WERI-Rb-1 (cell line): ENCODE results near the gene VCL.

Experiments used
- DNase-seq: peaks from one replicate; pipeline ENCODE4 v3.0.0-alpha.2; 2020
- H3K27ac ChIP-seq: fragments of 250-450 bp; sonication (Bioruptor Pico); 2 replicates; pipeline ENCODE4 v1.5.1; 2020; ENCODE audit warnings: mild to moderate bottlenecking, moderate library complexity
- H3K27me3 ChIP-seq: fragments of 250-450 bp; sonication (Bioruptor Pico); 2 replicates; pipeline ENCODE4 v1.5.1; 2021; ENCODE audit warnings: mild to moderate bottlenecking, low read depth, moderate library complexity; ENCODE audit not compliant: insufficient read depth, severe bottlenecking
- H3K36me3 ChIP-seq: fragments of 250-450 bp; sonication (Bioruptor Pico); 2 replicates; pipeline ENCODE4 v1.5.1; 2020; ENCODE audit warnings: mild to moderate bottlenecking, moderate library complexity
- H3K4me3 ChIP-seq: 2 replicates; pipeline ENCODE4 v1.5.1; 2011; ENCODE audit warnings: low read depth, mild to moderate bottlenecking, control low read depth, low read length
- H3K9me3 ChIP-seq: fragments of 250-450 bp; sonication (Bioruptor Pico); 2 replicates; pipeline ENCODE4 v1.5.1; 2021; ENCODE audit warnings: mild to moderate bottlenecking, moderate library complexity; ENCODE audit not compliant: severe bottlenecking
- TF ChIP-seq, protein P1 (sequence below): IDR thresholded peaks from 2 replicates; pipeline ENCODE4 v1.5.1; 2011; ENCODE audit warnings: low read depth, mild to moderate bottlenecking, control low read depth, inconsistent platforms, low read length

VCL gene

DNA sequence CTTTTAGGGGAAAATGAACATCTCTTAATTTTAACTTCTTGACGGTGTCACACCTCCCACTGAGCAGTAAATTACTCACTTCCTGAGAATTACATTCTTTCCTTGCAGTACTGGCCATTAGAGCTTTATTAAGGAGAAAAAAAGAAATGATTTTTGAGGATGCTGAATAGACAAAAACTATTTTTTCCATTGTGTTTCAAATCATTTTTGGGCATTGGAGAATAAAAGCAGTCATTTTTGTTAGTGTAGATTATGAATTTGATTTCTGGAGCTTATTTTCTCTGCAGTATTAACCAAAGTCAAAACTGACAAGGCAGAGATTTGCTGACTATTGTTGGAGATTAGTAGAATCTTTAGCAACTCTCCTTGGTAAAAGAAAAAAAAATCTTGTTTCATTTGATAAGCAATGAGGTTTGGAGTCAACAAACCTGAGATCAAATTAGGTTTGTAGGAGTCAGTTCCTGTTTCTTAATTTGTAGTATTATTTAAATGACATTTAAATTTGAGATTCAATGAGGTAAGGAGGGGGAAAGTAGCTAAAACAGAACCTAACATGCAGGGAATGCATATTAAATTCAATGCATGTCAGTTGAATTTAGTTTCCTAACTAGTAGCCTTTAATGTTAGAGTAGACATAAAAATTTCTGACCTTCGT is 82.1 kb downstream of the VCL start:
- Histone ChIP-seq H3K36me3 (peaks cover 16% of the 10 kb centered on the region), H3K4me3 (no peak overlapping the region), H3K27ac (no peak overlapping the region), H3K9me3 (no peaks in the 10 kb centered on the region), H3K27me3 (no peaks in the 10 kb centered on the region)
- TF ChIP-seq, protein P1, sequence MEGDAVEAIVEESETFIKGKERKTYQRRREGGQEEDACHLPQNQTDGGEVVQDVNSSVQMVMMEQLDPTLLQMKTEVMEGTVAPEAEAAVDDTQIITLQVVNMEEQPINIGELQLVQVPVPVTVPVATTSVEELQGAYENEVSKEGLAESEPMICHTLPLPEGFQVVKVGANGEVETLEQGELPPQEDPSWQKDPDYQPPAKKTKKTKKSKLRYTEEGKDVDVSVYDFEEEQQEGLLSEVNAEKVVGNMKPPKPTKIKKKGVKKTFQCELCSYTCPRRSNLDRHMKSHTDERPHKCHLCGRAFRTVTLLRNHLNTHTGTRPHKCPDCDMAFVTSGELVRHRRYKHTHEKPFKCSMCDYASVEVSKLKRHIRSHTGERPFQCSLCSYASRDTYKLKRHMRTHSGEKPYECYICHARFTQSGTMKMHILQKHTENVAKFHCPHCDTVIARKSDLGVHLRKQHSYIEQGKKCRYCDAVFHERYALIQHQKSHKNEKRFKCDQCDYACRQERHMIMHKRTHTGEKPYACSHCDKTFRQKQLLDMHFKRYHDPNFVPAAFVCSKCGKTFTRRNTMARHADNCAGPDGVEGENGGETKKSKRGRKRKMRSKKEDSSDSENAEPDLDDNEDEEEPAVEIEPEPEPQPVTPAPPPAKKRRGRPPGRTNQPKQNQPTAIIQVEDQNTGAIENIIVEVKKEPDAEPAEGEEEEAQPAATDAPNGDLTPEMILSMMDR: no peak
- DNase-seq: no peak

DNA sequence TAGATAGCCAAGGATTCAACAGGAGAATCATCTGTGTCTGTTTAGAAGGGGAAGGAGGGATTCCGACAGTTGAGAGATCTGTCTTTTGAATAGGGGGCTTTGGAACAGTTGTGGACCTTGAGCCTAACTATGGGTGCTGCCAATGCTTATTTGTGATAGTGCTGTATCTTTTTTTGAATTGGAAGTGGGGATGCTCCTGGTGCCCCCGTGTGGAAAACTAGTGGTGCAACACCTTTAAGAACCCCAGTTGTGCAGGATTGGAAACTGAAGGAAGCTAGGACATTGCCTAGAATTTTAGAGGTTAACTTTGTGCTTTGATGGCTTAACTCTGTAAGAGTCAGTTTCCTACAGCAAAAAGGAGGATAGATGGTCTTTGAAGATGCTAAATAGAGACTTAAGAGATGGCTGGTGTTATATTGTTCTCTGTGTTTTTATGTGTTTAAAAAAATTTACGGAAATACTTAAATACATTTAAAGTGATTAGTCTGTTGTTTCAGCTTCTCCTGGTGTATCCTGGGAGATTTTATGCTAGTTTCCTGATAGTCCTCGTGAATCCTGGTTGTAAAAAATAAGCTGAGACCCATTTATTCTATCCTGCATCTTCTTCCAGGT is 83.4 kb downstream of the VCL start:
- peaks cover 18% of the 10 kb centered on the region for H3K36me3 ChIP-seq
- peak; percentile 57 for DNase-seq
- H3K27ac ChIP-seq: no peak overlapping the region
- H3K4me3 ChIP-seq: no peak overlapping the region
- no peaks in the 10 kb centered on the region for H3K27me3 ChIP-seq
- no peaks in the 10 kb centered on the region for H3K9me3 ChIP-seq
- TF ChIP-seq, protein P1: peak; percentile 75

DNA sequence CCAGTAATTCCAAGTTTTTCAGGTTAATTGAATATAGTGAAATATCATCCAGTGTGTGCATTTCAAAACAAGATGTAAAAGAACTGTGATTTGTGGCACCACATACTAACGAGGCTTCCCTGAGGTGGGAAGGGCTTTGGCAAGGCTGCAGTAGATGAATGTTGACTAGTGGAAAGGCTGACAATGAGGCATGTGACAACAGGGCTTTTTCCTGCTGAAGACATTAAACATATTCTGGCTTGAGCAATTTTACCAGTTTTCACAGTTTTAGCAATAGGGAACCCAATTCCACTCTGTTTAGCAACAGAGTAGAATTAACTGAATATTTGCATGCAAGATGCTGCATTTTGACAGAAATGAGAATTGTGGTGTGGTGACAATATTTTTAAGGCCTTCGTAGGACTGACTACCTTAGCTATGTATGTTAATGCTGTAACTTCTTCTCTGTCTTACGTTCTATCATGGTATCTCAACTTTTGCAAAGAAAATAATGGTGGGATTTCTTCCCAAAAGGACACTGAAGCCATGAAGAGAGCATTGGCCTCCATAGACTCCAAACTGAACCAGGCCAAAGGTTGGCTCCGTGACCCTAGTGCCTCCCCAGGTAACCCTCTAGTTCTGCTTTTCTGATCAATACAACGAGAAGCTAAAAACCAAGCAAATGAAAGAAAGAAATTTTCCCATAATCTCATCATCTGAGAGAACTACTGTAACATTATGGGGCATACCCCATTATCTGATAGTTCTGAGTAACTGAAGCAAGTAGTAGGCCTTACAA is 84.2 kb downstream of the VCL start:
- no peak for DNase-seq
- H3K36me3 ChIP-seq: peaks cover 19% of the 10 kb centered on the region
- H3K4me3 ChIP-seq: no peak overlapping the region
- TF ChIP-seq, protein P1: no peak
- no peaks in the 10 kb centered on the region for H3K27me3 ChIP-seq
- H3K27ac ChIP-seq: no peak overlapping the region
- H3K9me3 ChIP-seq: no peaks in the 10 kb centered on the region

DNA sequence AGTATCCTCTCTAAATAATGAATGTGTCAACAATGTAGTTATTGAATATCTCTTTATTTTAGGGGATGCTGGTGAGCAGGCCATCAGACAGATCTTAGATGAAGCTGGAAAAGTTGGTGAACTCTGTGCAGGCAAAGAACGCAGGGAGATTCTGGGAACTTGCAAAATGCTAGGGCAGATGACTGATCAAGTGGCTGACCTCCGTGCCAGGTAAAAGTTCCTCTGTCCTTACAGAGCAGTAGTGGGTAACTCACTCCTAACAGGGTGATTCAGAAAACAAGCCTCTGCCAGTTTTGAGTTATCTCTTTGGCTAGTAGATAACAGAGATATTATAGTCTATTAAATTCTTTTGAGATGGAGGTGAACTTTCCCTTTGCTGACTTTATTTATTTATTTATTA is 85.4 kb downstream of the VCL start:
- no peaks in the 10 kb centered on the region for H3K27me3 ChIP-seq
- no peak overlapping the region for H3K27ac ChIP-seq
- TF ChIP-seq, protein P1: no peak
- peaks cover 19% of the 10 kb centered on the region for H3K36me3 ChIP-seq
- H3K4me3 ChIP-seq: no peak overlapping the region
- no peaks in the 10 kb centered on the region for H3K9me3 ChIP-seq
- DNase-seq: no peak

DNA sequence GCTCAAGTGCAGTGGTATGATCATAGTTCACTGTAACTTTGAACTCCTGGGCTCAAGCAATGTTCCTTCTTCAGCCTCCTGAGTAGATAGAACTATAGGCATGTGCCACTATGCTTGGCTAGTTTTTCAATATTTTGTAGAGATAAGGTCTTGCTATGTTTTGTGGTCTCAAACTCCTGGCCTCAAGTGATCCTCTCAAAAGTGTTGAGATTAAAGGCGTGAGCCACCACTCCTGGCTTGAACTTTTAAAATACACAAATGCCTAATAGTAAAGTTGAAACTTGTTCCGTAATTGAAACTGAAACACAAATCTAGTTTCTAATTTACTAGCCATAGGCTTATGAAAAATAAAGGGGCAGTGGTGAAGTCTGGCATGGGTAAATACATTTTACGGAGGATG is 87.0 kb downstream of the VCL start:
- TF ChIP-seq, protein P1: no peak
- H3K36me3 ChIP-seq: peaks cover 19% of the 10 kb centered on the region
- H3K27me3 ChIP-seq: no peaks in the 10 kb centered on the region
- H3K27ac ChIP-seq: no peak overlapping the region
- no peak overlapping the region for H3K4me3 ChIP-seq
- H3K9me3 ChIP-seq: no peaks in the 10 kb centered on the region
- no peak for DNase-seq
